ENCODE results near the gene SLC30A2.

DNA sequence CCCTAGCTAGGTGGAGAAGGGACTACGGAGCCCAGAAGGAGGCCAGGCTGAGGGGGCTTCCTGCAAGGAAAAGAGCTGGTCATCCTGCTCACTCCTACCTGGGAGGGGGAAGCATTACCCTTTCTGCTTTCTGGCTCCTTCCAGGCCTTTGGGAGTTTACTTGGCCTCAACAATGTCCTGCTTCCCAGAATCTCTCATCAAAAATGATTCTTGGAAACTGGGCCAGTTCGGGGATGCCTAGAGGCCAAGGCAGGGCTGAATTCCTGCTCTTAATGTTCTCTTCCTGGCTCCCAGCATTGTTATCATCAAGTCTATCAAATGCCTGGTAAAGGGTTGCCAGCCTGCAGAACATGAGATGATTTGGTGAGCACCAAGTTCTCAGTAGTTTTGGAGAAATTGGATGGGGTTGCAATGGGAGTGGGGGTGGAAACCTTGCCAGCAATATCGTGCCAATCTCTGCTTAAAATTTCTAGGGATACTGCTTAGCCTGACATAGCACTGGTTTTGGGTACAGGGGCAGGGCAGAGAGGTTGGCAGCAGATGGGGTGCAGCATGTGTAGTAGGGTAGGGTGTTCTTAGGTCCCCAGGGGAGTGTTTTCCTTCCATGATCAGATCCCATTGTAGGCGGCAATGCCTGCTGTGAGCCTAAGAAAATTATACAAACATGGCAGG, 40.3 kb downstream of the SLC30A2 start:
- no peak for TF ChIP-seq CTCF (optimal IDR thresholded peaks at IDR 0.05 in 1 of 3, IDR thresholded peaks at IDR 0.05 in 1 of 3, conservative IDR thresholded peaks at IDR 0.05 in 1 of 3; ENCODE audit: extremely low read depth in 1 of 3, insufficient read depth in 2 of 3, low read length in 3 of 3)
- TF ChIP-seq EZH2 (IDR thresholded peaks at IDR 0.05; ENCODE audit: low read length), result no peak

All from keratinocyte (primary cell).